Activated CD8-positive, alpha-beta memory T cell treated with anti-CD3 and anti-CD28 coated beads, Interleukin-2, amount 50 U/mL, for 24 hours (primary cell): ENCODE results near the gene FBXL2.
"Not testable (repeated sequence)": the region's sequence is repeated elsewhere in the genome, so short reads cannot be mapped to it uniquely, and the experiment has no call there.

Experiments
- DNase-seq: peaks from one replicate; pipeline ENCODE4 v3.0.0-alpha.2; 2020; ENCODE audit errors: extremely low read depth

Gene FBXL2

GRCh38 chr3:33385423-33385822 lies 108.2 kb downstream of the FBXL2 start:
- no peak for DNase-seq

- no peak for DNase-seq
These were observed 109.4 kb downstream of the FBXL2 start for GRCh38 chr3:33386631-33387030.

GRCh38 chr3:33388374-33389100 lies 111.3 kb downstream of the FBXL2 start:
- DNase-seq, result no peak

GRCh38 chr3:33389908-33390307 lies 112.7 kb downstream of the FBXL2 start:
- DNase-seq, result no peak

- no peak for DNase-seq
These were observed 114.2 kb downstream of the FBXL2 start for GRCh38 chr3:33391255-33391995.

- no peak for DNase-seq
These were observed 114.9 kb downstream of the FBXL2 start for GRCh38 chr3:33392144-33392543.

GRCh38 chr3:33392703-33393125 lies 115.5 kb downstream of the FBXL2 start:
- no peak for DNase-seq

GRCh38 chr3:33394403-33395054 lies 117.3 kb downstream of the FBXL2 start:
- no peak for DNase-seq

GRCh38 chr3:33395900-33396299 lies 118.7 kb downstream of the FBXL2 start:
- no peak for DNase-seq

GRCh38 chr3:33398410-33398809 lies 121.2 kb downstream of the FBXL2 start:
- DNase-seq, result no peak

GRCh38 chr3:33401781-33402180 lies 124.5 kb downstream of the FBXL2 start:
- DNase-seq, result no peak

GRCh38 chr3:33402936-33403335 lies 125.7 kb downstream of the FBXL2 start:
- no peak for DNase-seq

- no peak for DNase-seq
These were observed 126.5 kb downstream of the FBXL2 start for GRCh38 chr3:33403756-33404155.

- not testable (repeated sequence) for DNase-seq
These were observed 133.6 kb downstream of the FBXL2 start for GRCh38 chr3:33410816-33411215.

GRCh38 chr3:33417066-33417673 lies 139.9 kb downstream of the FBXL2 start:
- no peak for DNase-seq

GRCh38 chr3:33419948-33420347 lies 142.7 kb downstream of the FBXL2 start:
- no peak for DNase-seq

- no peak for DNase-seq
These were observed 143.7 kb downstream of the FBXL2 start for GRCh38 chr3:33420966-33421365.

GRCh38 chr3:33424606-33425452 lies 147.6 kb downstream of the FBXL2 start:
- no peak for DNase-seq

GRCh38 chr3:33425453-33425852 lies 148.2 kb downstream of the FBXL2 start:
- DNase-seq, result no peak

GRCh38 chr3:33426068-33426467 lies 148.8 kb downstream of the FBXL2 start:
- DNase-seq, result no peak

- no peak for DNase-seq
These were observed 149.5 kb downstream of the FBXL2 start for GRCh38 chr3:33426630-33427317.
